GM19099 (cell line): ENCODE results near the gene SLC22A4.

Source experiments
- POLR2A ChIP-seq: IDR thresholded peaks from 3 replicates; pipeline ENCODE4 v1.6.1; 2011; ENCODE audit warnings: low read depth; ENCODE audit not compliant: insufficient read length; ENCODE audit errors: extremely low read depth

SLC22A4 gene

DNA sequence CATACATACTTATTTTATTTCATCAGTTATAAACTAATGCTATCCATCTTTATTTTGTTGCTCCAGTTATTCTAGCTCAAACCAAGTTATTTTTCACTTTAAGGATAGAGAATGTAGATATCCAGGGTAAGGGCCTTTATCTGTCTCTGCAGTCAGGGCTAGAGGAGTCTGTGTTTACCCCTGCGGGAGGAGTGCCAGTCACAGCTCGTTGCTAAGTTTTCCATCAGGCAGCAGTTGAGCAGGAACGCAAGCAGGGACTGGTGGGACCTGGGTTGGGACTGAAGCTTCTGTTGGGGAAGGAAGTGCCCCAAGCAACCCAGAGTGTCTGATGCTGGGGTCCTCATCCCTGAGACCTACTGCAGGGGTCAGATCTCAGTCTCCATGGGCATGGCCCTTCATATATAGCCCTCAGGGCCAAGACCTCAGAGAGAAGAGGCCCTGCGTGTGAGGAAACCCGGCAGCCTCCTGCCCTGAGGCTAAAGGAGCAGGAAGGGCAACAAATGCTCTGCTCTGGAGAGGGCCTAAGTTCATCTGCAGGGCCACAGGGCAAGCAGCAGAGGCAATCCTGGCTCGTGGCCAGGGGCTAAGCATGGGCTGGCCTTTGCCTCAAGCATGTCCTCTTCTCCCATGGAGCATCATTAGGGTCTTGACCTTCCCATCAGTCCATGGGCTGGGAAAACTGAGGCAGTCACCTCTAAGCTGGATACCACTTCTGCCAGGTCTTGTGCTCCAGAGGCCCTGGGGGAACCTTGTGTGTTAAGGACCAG, 6.6 kb downstream of the SLC22A4 start:
- TF ChIP-seq POLR2A = no peak

- no peak for TF ChIP-seq POLR2A
These were observed 7.4 kb downstream of the SLC22A4 start for GRCh38 chr5:132301344-132302271.

- no peak for TF ChIP-seq POLR2A
These were observed 8.2 kb downstream of the SLC22A4 start for GRCh38 chr5:132302413-132302812.

- TF ChIP-seq POLR2A = no peak
These were observed 9.4 kb downstream of the SLC22A4 start for GRCh38 chr5:132303589-132303988.

- TF ChIP-seq POLR2A = no peak
These were observed 11.2 kb downstream of the SLC22A4 start for GRCh38 chr5:132305420-132305819.

DNA sequence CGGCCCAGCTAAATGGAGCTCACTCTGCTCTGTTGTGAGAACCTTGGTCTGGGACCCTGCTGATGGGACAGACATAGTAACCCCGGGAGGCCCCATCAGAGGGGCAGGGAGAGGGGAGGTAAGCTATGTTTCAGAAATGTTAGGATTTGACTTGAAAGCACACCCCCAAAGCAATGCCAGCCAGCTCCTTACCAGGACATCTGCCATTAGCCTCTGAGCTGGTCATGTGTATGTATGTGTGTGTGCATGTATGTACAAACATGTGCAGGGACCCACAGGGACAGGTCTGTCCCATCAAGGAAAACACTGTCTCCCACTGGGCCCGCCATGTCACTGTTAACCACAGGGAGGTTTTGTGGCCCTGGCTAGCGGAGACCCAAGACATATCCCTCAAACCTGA, 14.5 kb downstream of the SLC22A4 start:
- TF ChIP-seq POLR2A = no peak

DNA sequence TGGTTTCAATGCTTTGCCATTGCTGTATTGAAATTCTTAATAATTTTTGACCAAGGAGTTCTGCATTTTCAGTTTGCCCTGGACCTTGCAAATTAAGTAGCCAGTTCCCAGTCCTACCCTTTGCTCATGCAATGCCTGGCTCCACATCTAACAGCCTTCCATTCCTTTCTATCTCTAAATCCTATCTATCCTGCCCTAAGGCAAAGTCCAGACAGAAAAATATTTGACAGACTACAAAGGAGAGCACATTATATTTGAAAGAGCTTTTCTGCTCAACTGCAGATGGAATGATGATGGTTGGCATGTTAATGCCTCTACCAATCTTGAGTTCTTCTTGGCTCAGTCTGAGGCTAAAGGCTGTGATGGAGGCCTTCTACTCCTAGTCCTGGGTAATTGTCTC, 15.5 kb downstream of the SLC22A4 start:
- TF ChIP-seq POLR2A = no peak

DNA sequence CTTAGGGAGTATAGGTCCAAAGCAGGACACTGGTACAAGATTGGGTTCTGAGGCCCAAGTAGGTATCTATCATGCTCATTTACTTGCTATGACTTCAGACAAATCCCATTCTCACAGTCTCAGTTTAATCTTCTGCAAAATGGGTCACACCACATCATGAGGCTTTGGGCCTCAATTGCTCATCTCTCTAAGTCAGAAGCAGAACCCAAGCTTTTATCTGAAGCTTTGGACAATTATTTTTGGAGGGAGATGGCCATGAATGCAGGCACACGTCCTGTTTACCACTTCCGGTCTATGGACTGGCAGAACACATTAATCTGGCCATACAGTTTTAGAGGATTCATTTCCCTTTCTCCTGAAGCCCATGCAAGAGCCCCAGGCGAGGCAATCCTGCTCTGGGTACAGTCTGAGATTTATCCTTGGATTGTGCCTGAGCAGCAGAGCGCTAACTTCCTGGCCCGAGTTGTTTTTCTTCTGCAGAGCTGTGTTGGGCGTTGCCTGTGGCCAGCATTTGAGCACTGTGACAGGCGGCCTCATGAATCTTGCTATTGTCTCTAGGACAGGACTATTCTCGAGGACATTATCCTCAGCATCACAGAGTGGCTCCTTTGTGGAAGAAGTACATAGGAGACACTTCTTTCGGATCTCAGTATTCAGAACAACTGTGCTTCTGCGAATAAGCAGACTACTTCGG, 16.1 kb downstream of the SLC22A4 start:
- TF ChIP-seq POLR2A = no peak

DNA sequence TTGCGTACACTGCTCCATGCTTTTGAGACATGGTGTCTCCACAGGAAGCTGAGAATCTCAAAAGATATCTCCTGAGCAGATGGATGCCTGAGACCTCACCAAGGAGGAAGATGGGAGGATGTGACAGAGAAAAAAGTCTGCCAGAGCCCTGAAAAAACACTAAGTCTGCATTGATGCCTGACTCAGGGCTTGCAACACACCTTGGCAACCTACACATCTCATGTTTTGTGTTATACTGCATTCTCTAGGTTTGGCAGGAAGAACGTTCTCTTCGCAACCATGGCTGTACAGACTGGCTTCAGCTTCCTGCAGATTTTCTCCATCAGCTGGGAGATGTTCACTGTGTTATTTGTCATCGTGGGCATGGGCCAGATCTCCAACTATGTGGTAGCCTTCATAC, 19.2 kb downstream of the SLC22A4 start:
- no peak for TF ChIP-seq POLR2A

GRCh38 chr5:132313961-132314432, 19.8 kb downstream of the SLC22A4 start:
- TF ChIP-seq POLR2A = no peak

- no peak for TF ChIP-seq POLR2A
These were observed 21.4 kb downstream of the SLC22A4 start for GRCh38 chr5:132315529-132316067.

GRCh38 chr5:132319975-132320374, 25.8 kb downstream of the SLC22A4 start:
- TF ChIP-seq POLR2A = no peak

DNA sequence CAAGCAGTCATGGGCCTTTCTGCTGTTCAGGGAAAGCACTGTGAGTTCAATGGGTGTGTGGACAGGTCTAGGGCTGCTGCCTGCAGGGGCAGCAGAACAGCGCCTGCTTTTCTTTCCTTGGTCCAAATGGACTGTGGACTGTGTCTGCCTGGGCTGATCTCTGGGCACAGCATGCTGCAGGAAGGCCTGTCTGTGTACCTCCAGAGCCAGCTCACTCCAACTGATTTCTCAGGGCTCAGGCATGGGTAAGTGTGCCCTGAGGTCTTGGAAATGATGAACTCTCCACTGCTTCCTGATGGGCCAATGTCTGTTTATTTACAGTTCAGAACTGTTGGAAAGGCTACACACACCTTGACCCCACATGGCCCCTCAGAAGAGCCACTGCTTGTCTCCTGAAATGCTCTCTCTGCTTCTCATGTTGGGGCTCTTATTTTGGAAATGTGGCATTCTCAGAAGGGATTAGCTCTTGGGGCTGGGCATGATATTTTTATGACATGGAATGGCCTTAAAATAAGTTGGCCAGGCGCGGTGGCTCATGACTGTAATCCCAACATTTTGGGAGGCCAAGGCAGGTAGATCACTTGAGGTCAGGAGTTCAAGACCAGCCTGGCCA, 27.0 kb downstream of the SLC22A4 start:
- no peak for TF ChIP-seq POLR2A

GRCh38 chr5:132322266-132322665, 28.1 kb downstream of the SLC22A4 start:
- no peak for TF ChIP-seq POLR2A
